Astrocyte of the cerebellum (primary cell): ENCODE data around the gene NOXO1.
"Not testable (repeated sequence)": the region's sequence is repeated elsewhere in the genome, so short reads cannot be mapped to it uniquely, and the experiment has no call there.

Experiments used
- DNase-seq: peaks from one replicate; pipeline ENCODE4 v3.0.0-alpha.2; 2011; ENCODE audit warnings: low read depth
- H3K4me3 ChIP-seq: 2 replicates; pipeline ENCODE4 v1.5.1; 2011; ENCODE audit warnings: mild to moderate bottlenecking, low read depth, low read length, moderate library complexity
- CTCF ChIP-seq: IDR thresholded peaks from 2 replicates; pipeline ENCODE4 v1.5.1; 2012; ENCODE audit warnings: low read length, low read depth, moderate library complexity, mild to moderate bottlenecking; ENCODE audit errors: missing control alignments
- in situ Hi-C: cut with HindIII; loops from 2 replicates; pipeline ENCODE4 v1.10.0; 2017; ENCODE audit warnings: low sequenced_read_pairs

The NOXO1 gene

GRCh38 chr16:1968146-1968953 lies 12.9 kb downstream of the NOXO1 start:
- in situ Hi-C loops: no loop called here
- H3K4me3 ChIP-seq: no peak overlapping the region
- no peak for DNase-seq
- TF ChIP-seq CTCF: no peak

DNA sequence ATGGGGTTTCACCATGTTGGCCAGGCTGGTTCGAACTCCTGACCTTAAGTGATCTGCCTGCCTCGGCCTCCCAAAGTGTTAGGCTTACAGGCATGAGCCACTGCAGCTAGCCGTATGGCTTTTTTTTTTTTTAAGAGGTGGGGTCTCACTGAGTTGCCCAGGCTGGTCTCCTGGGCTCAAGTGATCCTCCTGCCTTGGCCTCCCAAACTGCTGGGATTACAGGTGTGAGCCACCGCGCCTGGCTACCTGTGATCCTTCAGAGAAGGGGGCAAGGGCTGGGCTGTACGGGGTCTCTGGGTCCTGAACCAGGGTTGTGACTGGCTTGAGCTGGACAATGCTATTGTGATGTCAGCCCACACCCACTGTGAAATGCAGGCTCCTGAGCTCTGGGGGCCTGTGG lies 14.8 kb downstream of the NOXO1 start, which contains the start of gene RNF151:
Gene RNF151 (plus strand): TSS at position 397 of the 400 bp plus-strand sequence. CDS start 26 bp downstream, outside the sequence.
- in situ Hi-C loops: no loop called here

GRCh38 chr16:1965396-1966001 lies 15.8 kb downstream of the NOXO1 start:
- in situ Hi-C loops: no loop called here
- TF ChIP-seq CTCF: no peak
- H3K4me3 ChIP-seq: peak overlapping the region; percentile 98
- DNase-seq: no peak

More for the DNA sequence above, 14.8 kb downstream of the NOXO1 start, which contains the start of gene RNF151:
- TF ChIP-seq CTCF: no peak
- peak within 1 kb of the TSS; percentile 98 for H3K4me3 ChIP-seq
- no peak for DNase-seq

GRCh38 chr16:1964506-1965395 lies 16.5 kb downstream of the NOXO1 start, which contains the start of gene RPS2:
Gene RPS2 (minus strand): TSS chr16:1964826. CDS start chr16:1964625, 201 bp downstream.
- peak; percentile 97 for DNase-seq
- in situ Hi-C loops: no loop called here
- peak within 1 kb of the TSS; percentile 98 for H3K4me3 ChIP-seq
- no peak for TF ChIP-seq CTCF

DNA sequence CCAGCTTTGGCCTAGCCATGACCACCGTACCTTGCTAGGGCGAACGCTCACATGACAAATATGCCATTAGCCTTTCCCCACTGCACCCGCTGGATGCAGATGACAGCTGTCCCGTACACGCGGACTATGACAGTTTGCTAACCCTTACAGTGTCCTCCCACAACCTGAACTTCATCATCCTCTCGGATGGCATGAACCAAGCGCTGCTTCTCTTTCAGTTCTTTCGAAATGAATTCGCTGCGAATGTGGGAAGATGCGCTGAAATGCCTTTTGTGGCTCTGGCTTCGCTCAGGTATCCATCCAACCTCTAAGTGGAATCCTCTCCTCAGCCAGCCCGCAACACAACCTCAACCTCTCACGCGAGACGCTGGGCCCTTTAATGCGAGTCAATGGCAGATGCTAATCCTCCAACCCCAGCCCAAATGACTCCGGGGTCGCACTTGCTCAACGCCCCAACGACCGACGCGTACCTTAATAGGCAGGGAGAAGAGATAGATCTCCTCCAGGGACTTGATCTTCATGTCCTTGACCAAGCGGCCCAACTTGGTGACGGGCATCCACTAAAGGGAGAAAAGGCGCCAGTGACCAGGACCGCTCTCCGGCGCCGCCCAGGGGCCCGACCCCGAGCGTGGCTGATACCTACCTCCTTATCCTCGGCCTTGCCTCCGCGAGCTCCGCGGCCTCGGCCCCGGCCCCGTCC lies 17.3 kb downstream of the NOXO1 start:
- in situ Hi-C loops: no loop called here
- no peak for DNase-seq
- TF ChIP-seq CTCF: no peak
- peak overlapping the region; percentile 98 for H3K4me3 ChIP-seq

GRCh38 chr16:1962161-1963153 lies 18.8 kb downstream of the NOXO1 start:
- in situ Hi-C loops, DNase-seq: not testable (repeated sequence)
- peak overlapping the region; percentile 98 for H3K4me3 ChIP-seq
